Rectal smooth muscle tissue (tissue), 1 donor: ENCODE measurements around the gene SLC27A4.

ENCODE experiments used
- H3K27ac ChIP-seq: one replicate; pipeline ENCODE4 v1.7.0; 2013; ENCODE audit warnings: low read depth, low read length, inconsistent platforms
- H3K27me3 ChIP-seq: one replicate; pipeline ENCODE4 v1.7.0; 2013; ENCODE audit warnings: low read length; ENCODE audit not compliant: control insufficient read depth, insufficient read depth
- H3K36me3 ChIP-seq: one replicate; pipeline ENCODE4 v1.7.0; 2013; ENCODE audit warnings: low read length; ENCODE audit not compliant: control insufficient read depth, insufficient read depth
- H3K4me1 ChIP-seq: one replicate; pipeline ENCODE4 v1.7.0; 2013; ENCODE audit warnings: low read length; ENCODE audit not compliant: control insufficient read depth, insufficient read depth
- H3K4me3 ChIP-seq: one replicate; pipeline ENCODE4 v1.7.0; 2013; ENCODE audit warnings: low read length
- H3K9ac ChIP-seq: one replicate; pipeline ENCODE4 v1.7.0; 2013; ENCODE audit warnings: low read length

SLC27A4 gene

DNA sequence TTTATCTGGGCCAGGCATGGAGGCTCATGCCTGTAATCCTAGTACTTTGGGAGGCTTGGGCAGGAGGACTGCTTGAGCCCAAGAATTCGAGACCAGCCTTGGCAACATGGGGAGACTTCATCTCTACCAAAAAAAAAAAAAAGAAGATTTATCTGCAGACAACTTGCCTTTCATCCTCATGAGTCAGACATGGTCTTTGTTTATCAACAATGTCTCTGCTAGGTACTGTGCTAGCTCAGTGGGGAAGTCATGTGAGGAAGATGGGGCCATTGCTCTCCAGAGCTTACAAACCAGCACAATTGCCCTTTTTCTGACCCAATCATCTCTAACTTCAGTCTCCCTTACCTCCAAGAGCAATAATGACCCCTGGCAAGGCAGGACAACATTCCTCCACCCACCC, 32.5 kb downstream of the SLC27A4 start:
- H3K27ac ChIP-seq, result no peak overlapping the region

DNA sequence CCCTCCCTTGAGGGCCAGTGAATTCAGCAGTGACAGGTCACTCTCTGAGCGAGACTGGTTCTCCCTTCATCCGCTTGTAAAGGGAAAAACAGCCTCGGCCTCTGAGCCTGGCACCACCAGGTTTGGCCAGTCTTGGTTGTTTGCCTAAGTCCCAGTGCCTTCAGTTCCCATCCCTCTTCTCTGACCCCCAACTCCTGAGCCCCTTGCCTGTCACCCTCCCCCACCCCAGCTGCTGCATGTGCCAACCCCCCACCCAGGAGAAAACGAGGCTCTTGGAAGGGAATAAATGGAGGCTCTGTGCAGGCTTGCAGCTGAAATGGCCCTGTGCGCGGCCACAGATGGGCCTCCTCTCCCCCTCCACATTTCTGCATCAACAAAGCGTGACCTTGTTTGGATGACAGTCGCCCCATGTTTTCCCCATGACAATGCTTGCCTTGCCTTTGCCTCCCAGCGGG, 33.9 kb downstream of the SLC27A4 start:
- H3K27me3 ChIP-seq, result no peaks in the 10 kb centered on the region
- H3K4me3 ChIP-seq, result no peak overlapping the region
- H3K36me3 ChIP-seq, result peaks cover 5% of the 10 kb centered on the region
- peaks cover 13% of the 10 kb centered on the region for H3K4me1 ChIP-seq
- H3K9ac ChIP-seq, result no peak overlapping the region
- no peak overlapping the region for H3K27ac ChIP-seq

More for the DNA sequence above, 32.5 kb downstream of the SLC27A4 start:
- Histone ChIP-seq H3K4me3 (no peak overlapping the region), H3K27me3 (no peaks in the 10 kb centered on the region), H3K9ac (no peak overlapping the region), H3K4me1 (peaks cover 13% of the 10 kb centered on the region), H3K36me3 (peaks cover 2% of the 10 kb centered on the region)

GRCh38 chr9:128375865-128376264, 35.5 kb downstream of the SLC27A4 start:
- Histone ChIP-seq H3K4me3 (no peak overlapping the region), H3K27me3 (no peaks in the 10 kb centered on the region), H3K27ac (no peak overlapping the region), H3K4me1 (peaks cover 9% of the 10 kb centered on the region), H3K36me3 (peaks cover 8% of the 10 kb centered on the region), H3K9ac (no peak overlapping the region)

DNA sequence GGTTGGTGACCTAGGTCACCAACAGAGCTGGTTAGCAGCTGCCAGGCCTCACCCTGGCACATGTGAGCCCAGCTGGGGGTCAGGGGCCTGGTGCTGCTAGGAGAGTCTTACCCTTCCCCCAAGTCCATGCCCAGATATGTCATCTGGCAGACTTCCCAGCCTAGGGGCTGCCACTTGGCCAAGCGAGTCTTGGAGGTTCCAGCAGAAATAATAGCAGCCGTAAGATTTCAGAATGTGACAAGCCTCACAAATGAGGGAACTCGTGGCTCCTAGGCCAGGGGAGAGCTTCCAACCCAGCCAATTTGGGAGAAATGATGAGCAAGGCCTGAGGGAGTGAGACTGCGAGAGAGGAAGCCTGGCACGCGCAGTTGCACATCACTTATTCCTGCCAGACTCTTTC, 41.9 kb downstream of the SLC27A4 start:
- H3K4me3 ChIP-seq, result no peak overlapping the region
- H3K9ac ChIP-seq, result no peak overlapping the region
- no peaks in the 10 kb centered on the region for H3K4me1 ChIP-seq
- peaks cover 8% of the 10 kb centered on the region for H3K36me3 ChIP-seq
- H3K27ac ChIP-seq, result no peak overlapping the region
- no peaks in the 10 kb centered on the region for H3K27me3 ChIP-seq

DNA sequence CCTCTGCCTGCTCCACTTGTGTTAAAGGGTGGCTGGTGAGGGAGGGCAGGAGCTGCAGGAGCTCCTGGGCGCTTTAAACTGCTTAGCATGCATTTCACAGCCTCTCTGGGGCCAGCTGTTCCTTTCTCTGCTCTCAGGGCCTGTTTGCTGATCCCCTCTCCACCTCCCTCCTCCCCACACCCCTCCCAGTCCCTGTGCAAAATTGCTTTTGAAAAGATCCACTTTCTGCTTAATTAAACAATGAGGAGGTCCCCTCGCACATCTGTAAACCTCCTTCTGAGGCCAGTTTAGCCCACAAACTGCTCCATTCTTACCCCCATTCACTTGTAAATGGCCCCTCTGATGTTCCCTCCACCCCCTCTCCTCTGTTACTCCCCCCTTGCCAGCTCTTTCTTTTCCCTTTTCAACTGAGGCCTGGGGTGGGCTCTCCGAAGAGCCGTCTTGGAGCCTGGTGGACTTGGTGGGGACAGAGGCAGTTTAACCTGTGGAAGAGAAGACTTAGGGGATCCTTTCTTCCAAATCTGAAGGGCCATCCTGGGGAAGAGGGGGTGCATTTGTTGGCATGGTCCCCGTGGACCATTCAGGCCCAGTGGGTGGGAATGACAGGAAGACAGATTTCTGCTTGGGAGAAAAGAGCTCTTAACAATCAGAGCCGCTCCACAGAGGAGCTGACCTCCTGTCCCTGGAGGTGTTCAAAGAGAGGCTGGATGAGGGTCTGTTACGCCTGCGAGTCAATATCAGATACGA, 42.9 kb downstream of the SLC27A4 start:
- Histone ChIP-seq H3K4me1 (no peaks in the 10 kb centered on the region), H3K27me3 (no peaks in the 10 kb centered on the region), H3K4me3 (no peak overlapping the region), H3K36me3 (peaks cover 11% of the 10 kb centered on the region), H3K9ac (no peak overlapping the region), H3K27ac (no peak overlapping the region)

DNA sequence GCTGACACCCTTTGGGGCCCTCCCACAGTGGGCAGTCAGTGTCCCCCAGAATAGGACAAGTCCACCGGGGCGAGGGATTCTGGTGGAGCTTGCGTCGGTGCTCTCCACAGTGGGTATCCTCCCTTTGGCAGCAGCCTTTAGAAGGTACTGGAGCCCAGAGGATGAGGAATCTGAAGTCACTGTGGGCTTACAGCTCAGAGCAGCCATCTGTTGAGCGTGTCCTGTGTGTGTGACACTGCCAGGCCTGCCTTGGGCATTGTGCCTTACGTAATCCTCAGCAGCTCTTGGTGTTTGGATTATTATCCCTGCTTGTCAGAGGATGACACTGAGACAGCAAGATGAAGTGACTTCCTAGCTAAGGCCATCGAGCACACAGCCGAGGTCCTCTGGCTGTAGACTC, 43.5 kb downstream of the SLC27A4 start:
- Histone ChIP-seq H3K4me3 (no peak overlapping the region), H3K4me1 (no peaks in the 10 kb centered on the region), H3K9ac (no peak overlapping the region), H3K36me3 (peaks cover 17% of the 10 kb centered on the region), H3K27ac (no peak overlapping the region), H3K27me3 (no peaks in the 10 kb centered on the region)

GRCh38 chr9:128384801-128385495, 44.6 kb downstream of the SLC27A4 start:
- H3K9ac ChIP-seq, result no peak overlapping the region
- H3K4me1 ChIP-seq, result no peaks in the 10 kb centered on the region
- no peak overlapping the region for H3K27ac ChIP-seq
- H3K36me3 ChIP-seq, result peaks cover 19% of the 10 kb centered on the region
- H3K27me3 ChIP-seq, result no peaks in the 10 kb centered on the region
- H3K4me3 ChIP-seq, result no peak overlapping the region

GRCh38 chr9:128385496-128386460, 45.5 kb downstream of the SLC27A4 start:
- H3K27me3 ChIP-seq, result no peaks in the 10 kb centered on the region
- H3K4me3 ChIP-seq, result no peak overlapping the region
- no peak overlapping the region for H3K27ac ChIP-seq
- H3K9ac ChIP-seq, result no peak overlapping the region
- H3K36me3 ChIP-seq, result peaks cover 17% of the 10 kb centered on the region
- H3K4me1 ChIP-seq, result no peaks in the 10 kb centered on the region

- Histone ChIP-seq H3K27me3 (no peaks in the 10 kb centered on the region), H3K4me3 (no peak overlapping the region), H3K36me3 (peaks cover 17% of the 10 kb centered on the region), H3K27ac (no peak overlapping the region), H3K9ac (no peak overlapping the region), H3K4me1 (no peaks in the 10 kb centered on the region)
These were observed 47.8 kb downstream of the SLC27A4 start for GRCh38 chr9:128388150-128388549.

DNA sequence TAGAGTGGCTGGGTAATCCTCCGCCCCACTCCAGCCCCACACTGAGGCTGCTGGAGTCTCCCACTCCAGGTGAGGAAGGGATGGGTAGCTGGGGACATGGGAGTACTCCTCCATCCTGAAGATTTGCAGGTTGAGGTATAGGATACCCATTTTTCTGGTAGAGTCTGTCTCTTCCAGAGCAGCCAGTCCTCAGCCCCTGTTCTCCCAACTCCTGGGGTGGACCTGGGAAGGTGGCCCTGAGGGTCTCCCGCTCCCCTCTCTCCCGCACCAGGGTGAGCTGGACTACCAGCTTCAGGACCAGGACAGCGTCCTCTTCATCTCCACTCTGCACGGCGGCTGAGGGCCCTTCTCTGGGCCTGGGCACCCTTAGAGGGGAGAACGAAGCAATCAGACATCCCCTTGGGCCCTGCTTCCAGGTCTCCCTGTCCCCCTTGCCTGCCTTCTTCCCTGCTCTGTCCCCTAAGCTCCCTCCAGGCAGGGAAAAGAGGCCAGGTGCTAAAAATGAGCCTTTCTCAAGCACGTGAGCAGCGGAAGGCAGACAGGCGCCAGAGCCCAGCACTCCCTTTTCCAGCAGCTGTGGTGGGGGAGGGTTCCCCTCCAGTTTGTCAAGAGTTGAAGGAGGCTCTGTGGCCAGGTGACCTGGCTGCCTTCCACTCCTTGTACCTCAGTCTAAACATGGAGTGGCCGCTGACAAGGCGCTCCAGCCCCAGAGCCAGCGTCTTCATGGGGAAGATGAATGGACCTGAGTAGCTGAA, 49.2 kb downstream of the SLC27A4 start:
- H3K27ac ChIP-seq, result no peak overlapping the region
- H3K36me3 ChIP-seq, result peaks cover 17% of the 10 kb centered on the region
- H3K4me3 ChIP-seq, result no peak overlapping the region
- no peak overlapping the region for H3K9ac ChIP-seq
- H3K4me1 ChIP-seq, result no peaks in the 10 kb centered on the region
- H3K27me3 ChIP-seq, result no peaks in the 10 kb centered on the region

GRCh38 chr9:128390150-128390812, 50.0 kb downstream of the SLC27A4 start:
- Histone ChIP-seq H3K27me3 (no peaks in the 10 kb centered on the region), H3K36me3 (peaks cover 17% of the 10 kb centered on the region), H3K27ac (no peak overlapping the region), H3K9ac (no peak overlapping the region), H3K4me1 (no peaks in the 10 kb centered on the region), H3K4me3 (no peak overlapping the region)
